HL-60 (cell line): ENCODE measurements around the gene GJA5.

Experiments
- DNase-seq, 2 experiments: peaks; one replicate each; pipeline ENCODE4 v3.0.0-alpha.2; 2010 to 2020; ENCODE audit warnings: low read depth in 1 of 2, low spot score in 1 of 2
- H3K27ac ChIP-seq: fragments of 250-450 bp; sonication (Bioruptor Pico); replicated peaks from 2 replicates; pipeline ENCODE4 v1.5.1; 2020; ENCODE audit warnings: mild to moderate bottlenecking, moderate library complexity
- H3K27me3 ChIP-seq: fragments of 250-450 bp; sonication (Bioruptor Pico); 2 replicates; pipeline ENCODE4 v1.5.1; 2021; ENCODE audit warnings: mild to moderate bottlenecking, moderate library complexity; ENCODE audit not compliant: insufficient read depth, poor library complexity, severe bottlenecking
- H3K4me3 ChIP-seq: replicated peaks from 2 replicates; pipeline ENCODE4 v1.5.1; 2011; ENCODE audit warnings: mild to moderate bottlenecking, control low read depth, low read length; ENCODE audit not compliant: insufficient read depth
- CTCF ChIP-seq: IDR thresholded peaks from one replicate; pipeline ENCODE4 v1.5.1; 2011; ENCODE audit warnings: low read length, control low read depth, inconsistent platforms; ENCODE audit not compliant: insufficient read depth
- GABPA ChIP-seq: IDR thresholded peaks from 2 replicates; pipeline ENCODE4 v1.6.1; 2012; ENCODE audit warnings: low read depth
- POLR2AphosphoS5 ChIP-seq: IDR thresholded peaks from 2 replicates; pipeline ENCODE4 v1.6.1; 2012; ENCODE audit warnings: low read depth
- SPI1 ChIP-seq: IDR thresholded peaks from 2 replicates; pipeline ENCODE4 v1.6.1; 2012; ENCODE audit warnings: low read depth, mild to moderate bottlenecking, borderline replicate concordance
- TF ChIP-seq, protein P1 (sequence below): IDR thresholded peaks from 2 replicates; pipeline ENCODE4 v1.6.1; 2012; ENCODE audit warnings: low read depth; ENCODE audit not compliant: insufficient replicate concordance

The GJA5 gene

DNA sequence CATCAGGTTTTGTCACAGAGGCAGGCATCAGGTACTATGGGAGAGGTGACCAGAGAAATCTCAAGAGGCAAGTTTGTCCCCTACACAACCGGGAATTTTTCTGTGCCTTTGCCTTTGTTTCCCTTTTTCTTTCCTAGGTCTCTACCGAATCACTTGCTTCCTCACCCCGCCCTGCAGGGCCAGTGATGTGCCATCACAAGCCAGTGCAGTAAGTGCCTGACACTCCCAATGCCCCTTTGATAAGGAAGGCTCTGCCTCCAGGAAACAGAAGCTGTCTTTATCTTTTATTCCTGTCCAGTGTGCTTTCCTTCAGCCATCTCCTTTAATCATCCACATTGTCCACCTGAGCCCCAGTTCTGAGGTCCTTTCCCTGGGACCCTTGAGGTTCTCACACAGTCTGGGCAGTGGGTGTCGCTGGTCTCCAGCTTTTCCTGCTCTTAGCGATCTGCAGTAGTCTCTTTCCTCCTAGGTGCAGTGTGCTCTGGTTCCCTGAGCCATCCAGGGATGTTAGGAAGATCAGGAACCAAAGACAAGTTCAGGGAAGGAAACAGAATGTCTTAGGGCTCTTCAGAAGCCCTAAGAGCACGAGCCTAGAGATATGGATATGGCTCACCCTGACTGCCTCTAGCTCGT lies 36.6 kb downstream of the GJA5 start:
- no peak overlapping the region for H3K27ac ChIP-seq
- H3K4me3 ChIP-seq, result no peak overlapping the region
- H3K27me3 ChIP-seq, result peaks cover 6% of the 10 kb centered on the region
- no peak for DNase-seq
- TF ChIP-seq CTCF (no peak), SPI1 (no peak), GABPA (no peak), POLR2AphosphoS5 (no peak)
- TF ChIP-seq, protein P1, sequence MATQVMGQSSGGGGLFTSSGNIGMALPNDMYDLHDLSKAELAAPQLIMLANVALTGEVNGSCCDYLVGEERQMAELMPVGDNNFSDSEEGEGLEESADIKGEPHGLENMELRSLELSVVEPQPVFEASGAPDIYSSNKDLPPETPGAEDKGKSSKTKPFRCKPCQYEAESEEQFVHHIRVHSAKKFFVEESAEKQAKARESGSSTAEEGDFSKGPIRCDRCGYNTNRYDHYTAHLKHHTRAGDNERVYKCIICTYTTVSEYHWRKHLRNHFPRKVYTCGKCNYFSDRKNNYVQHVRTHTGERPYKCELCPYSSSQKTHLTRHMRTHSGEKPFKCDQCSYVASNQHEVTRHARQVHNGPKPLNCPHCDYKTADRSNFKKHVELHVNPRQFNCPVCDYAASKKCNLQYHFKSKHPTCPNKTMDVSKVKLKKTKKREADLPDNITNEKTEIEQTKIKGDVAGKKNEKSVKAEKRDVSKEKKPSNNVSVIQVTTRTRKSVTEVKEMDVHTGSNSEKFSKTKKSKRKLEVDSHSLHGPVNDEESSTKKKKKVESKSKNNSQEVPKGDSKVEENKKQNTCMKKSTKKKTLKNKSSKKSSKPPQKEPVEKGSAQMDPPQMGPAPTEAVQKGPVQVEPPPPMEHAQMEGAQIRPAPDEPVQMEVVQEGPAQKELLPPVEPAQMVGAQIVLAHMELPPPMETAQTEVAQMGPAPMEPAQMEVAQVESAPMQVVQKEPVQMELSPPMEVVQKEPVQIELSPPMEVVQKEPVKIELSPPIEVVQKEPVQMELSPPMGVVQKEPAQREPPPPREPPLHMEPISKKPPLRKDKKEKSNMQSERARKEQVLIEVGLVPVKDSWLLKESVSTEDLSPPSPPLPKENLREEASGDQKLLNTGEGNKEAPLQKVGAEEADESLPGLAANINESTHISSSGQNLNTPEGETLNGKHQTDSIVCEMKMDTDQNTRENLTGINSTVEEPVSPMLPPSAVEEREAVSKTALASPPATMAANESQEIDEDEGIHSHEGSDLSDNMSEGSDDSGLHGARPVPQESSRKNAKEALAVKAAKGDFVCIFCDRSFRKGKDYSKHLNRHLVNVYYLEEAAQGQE, result no peak

GRCh38 chr1:147722124-147722523 lies 38.3 kb downstream of the GJA5 start:
- H3K4me3 ChIP-seq, result no peak overlapping the region

DNA sequence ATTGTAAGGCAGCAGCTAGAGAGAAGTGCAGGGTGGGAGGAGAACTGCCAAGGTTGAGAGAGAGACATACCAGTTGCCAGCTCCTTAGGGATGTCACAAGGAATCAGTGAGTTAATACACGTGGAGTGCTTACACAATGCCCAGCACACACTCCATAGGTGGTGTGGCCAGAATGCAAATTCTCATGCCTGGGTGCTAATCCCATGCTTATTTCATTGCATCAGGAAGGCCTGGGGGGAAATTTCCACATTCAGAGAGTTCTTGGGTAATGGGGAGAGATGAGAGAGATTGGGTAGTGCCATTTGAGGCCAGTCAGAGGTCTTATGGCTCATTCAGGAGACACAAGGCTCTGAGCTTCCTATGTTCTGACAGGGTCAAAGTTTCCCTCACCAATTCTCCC lies 38.7 kb downstream of the GJA5 start:
- DNase-seq, result peak; percentile 14 to 54
- H3K4me3 ChIP-seq, result no peak overlapping the region
- H3K27me3 ChIP-seq, result peaks cover 6% of the 10 kb centered on the region
- TF ChIP-seq, protein P1, result no peak
- TF ChIP-seq GABPA (no peak), SPI1 (no peak), CTCF (no peak), POLR2AphosphoS5 (no peak)
- H3K27ac ChIP-seq, result no peak overlapping the region

More at GRCh38 chr1:147722124-147722523, 38.3 kb downstream of the GJA5 start:
- no peak for DNase-seq
- TF ChIP-seq, protein P1, result no peak
- no peak for TF ChIP-seq SPI1
- no peak for TF ChIP-seq GABPA
- no peak for TF ChIP-seq POLR2AphosphoS5
- TF ChIP-seq CTCF, result no peak
- Histone ChIP-seq H3K27ac (no peak overlapping the region), H3K27me3 (peaks cover 6% of the 10 kb centered on the region)
